Gastrocnemius medialis (tissue), 4 donors: ENCODE results near the gene CDC42EP2.

Experiments used
- CTCF ChIP-seq, 5 experiments: fragments of 450-650 bp in 3 of 5; fragments of 200-600 bp in 2 of 5; sonication (generic) in 2 of 5; IDR thresholded peaks in 4 of 5; conservative IDR thresholded peaks in 1 of 5; 1 replicate in 4 of 5; 2 replicates in 1 of 5; pipeline ENCODE4 v1.5.1; 2016 to 2019; ENCODE audit warnings: antibody characterized with exemption in 5 of 5, mild to moderate bottlenecking in 3 of 5, moderate library complexity in 3 of 5
- POLR2A ChIP-seq, 2 donors: fragments of 450-650 bp; IDR thresholded peaks; one replicate each; pipeline ENCODE4 v1.6.1; 2017; ENCODE audit warnings: antibody characterized with exemption in 2 of 2, mild to moderate bottlenecking in 2 of 2, moderate library complexity in 2 of 2

- TF ChIP-seq CTCF (IDR thresholded peaks at IDR 0.05 in 4 of 5, conservative IDR thresholded peaks at IDR 0.05 in 1 of 5) (no peak), POLR2A (IDR thresholded peaks at IDR 0.05) (no peak)
These were observed 41.8 kb downstream of the CDC42EP2 start for GRCh38 chr11:65356394-65356972.
